Measurements from ENCODE around the gene NAALADL2. TPM values are rescaled to one million over a fixed set of nuclear protein-coding genes. Genes with fewer than 3 reads are reported as not detected.

The NAALADL2 gene
- total and polyA plus RNA-seq, 4 donors = 0.28 to 4.6 (median 3.1) TPM

- TF ChIP-seq EGR1 (IDR thresholded peaks at IDR 0.05; ENCODE audit: low read depth in 2 of 2) (no peak), RXRA (IDR thresholded peaks at IDR 0.05) (no peak), FOXA1 (IDR thresholded peaks at IDR 0.05) (no peak), FOXA2 (IDR thresholded peaks at IDR 0.05) (no peak), YY1 (IDR thresholded peaks at IDR 0.05) (no peak)
These were observed 977.5 kb downstream of the NAALADL2 start (continued) for GRCh38 chr3:175836617-175837016.

GRCh38 chr3:175837962-175838361 lies 978.8 kb downstream of the NAALADL2 start:
- no peaks in the 10 kb centered on the region for H3K36me3 ChIP-seq (ENCODE audit: control insufficient read depth in 4 of 4, insufficient read depth in 3 of 4, low read depth in 1 of 4, low read length in 3 of 4)
- no peak for DNase-seq (ENCODE audit: low spot score)
- no peaks in the 10 kb centered on the region for H3K27me3 ChIP-seq (ENCODE audit: control insufficient read depth in 4 of 4, insufficient read depth in 4 of 4, low read length in 3 of 4)
- WGBS = 86% methylated on average over 2 of the region's 2 CpGs
- no peak overlapping the region for H3K4me3 ChIP-seq (ENCODE audit: low read depth in 1 of 3, low read length in 3 of 3)
- no peak overlapping the region for H3K9ac ChIP-seq (ENCODE audit: low read depth in 1 of 2, low read length in 2 of 2)
- no peak overlapping the region for H3K27ac ChIP-seq (ENCODE audit: low read depth in 1 of 2, low read length in 2 of 2)
- TF ChIP-seq YY1 (IDR thresholded peaks at IDR 0.05) (no peak), HNF4G (IDR thresholded peaks at IDR 0.05) (no peak), GABPA (IDR thresholded peaks at IDR 0.05 in 1 of 2, conservative IDR thresholded peaks at IDR 0.05 in 1 of 2) (no peak), TAF1 (conservative IDR thresholded peaks at IDR 0.05) (no peak), RXRA (IDR thresholded peaks at IDR 0.05) (no peak), FOXA1 (IDR thresholded peaks at IDR 0.05) (no peak), ZBTB33 (IDR thresholded peaks at IDR 0.05) (no peak), FOXA2 (IDR thresholded peaks at IDR 0.05) (no peak), EGR1 (IDR thresholded peaks at IDR 0.05; ENCODE audit: low read depth in 2 of 2) (no peak), SP1 (IDR thresholded peaks at IDR 0.05) (no peak), HNF4A (conservative IDR thresholded peaks at IDR 0.05) (no peak), MAX (IDR thresholded peaks at IDR 0.05) (no peak), CTCF (IDR thresholded peaks at IDR 0.05; ENCODE audit: low read depth, low read length, missing input control) (no peak), REST (IDR thresholded peaks at IDR 0.05) (no peak), ATF3 (IDR thresholded peaks at IDR 0.05) (no peak), NR2F2 (IDR thresholded peaks at IDR 0.05) (no peak), JUND (IDR thresholded peaks at IDR 0.05) (no peak), RAD21 (IDR thresholded peaks at IDR 0.05) (no peak)
- no peaks in the 10 kb centered on the region for H3K9me3 ChIP-seq (ENCODE audit: control insufficient read depth in 4 of 4, low read length in 3 of 4)
- no peaks in the 10 kb centered on the region for H3K4me1 ChIP-seq (ENCODE audit: control insufficient read depth in 4 of 4, insufficient read depth in 4 of 4, low read length in 3 of 4)

Measured in liver (tissue), 9 donors.